Adrenal gland (tissue), 12 donors: Measurements from ENCODE around the gene RRAD. TPM values are rescaled to one million over a fixed set of nuclear protein-coding genes. Genes with fewer than 3 reads are reported as not detected.

ENCODE experiments used
- DNase-seq, 7 donors: peaks; one replicate each; pipeline ENCODE4 v3.0.0-alpha.2; 2019 to 2020
- H3K27ac ChIP-seq, 5 donors: fragments of 200-600 bp; sonication (generic) in 4 of 5; 1 replicate in 3 of 5; 2 replicates in 2 of 5; pipeline versions ENCODE4 v1.5.1 to v1.8.0; 2016 to 2020; ENCODE audit warnings: mild to moderate bottlenecking in 1 of 5
- H3K27me3 ChIP-seq: fragments of 200-600 bp; 2 replicates; pipeline ENCODE4 v1.8.0; 2021
- H3K36me3 ChIP-seq, 2 donors: fragments of 200-600 bp; replicated peaks in 1 of 2; 1 replicate in 1 of 2; 2 replicates in 1 of 2; pipeline versions ENCODE4 v1.5.1 to v1.8.0; 2018 to 2022
- H3K4me1 ChIP-seq, 2 donors: fragments of 200-600 bp; replicated peaks in 1 of 2; 1 replicate in 1 of 2; 2 replicates in 1 of 2; pipeline versions ENCODE4 v1.5.1 to v1.8.0; 2018 to 2021
- H3K4me3 ChIP-seq, 4 donors: fragments of 200-600 bp; sonication (generic) in 3 of 4; one replicate each; pipeline ENCODE4 v1.5.1; 2016 to 2018
- H3K9me3 ChIP-seq, 3 donors: fragments of 200-600 bp; sonication (generic) in 1 of 3; replicated peaks in 1 of 3; 1 replicate in 2 of 3; 2 replicates in 1 of 3; pipeline versions ENCODE4 v1.5.1 to v1.8.0; 2016 to 2021
- POLR2A ChIP-seq, 2 donors: fragments of 450-650 bp; IDR thresholded peaks; one replicate each; pipeline ENCODE4 v1.6.1; 2017; ENCODE audit warnings: antibody characterized with exemption in 2 of 2, mild to moderate bottlenecking in 2 of 2, moderate library complexity in 1 of 2
- WGBS, 4 donors: extraction: QIAGEN DNeasy Blood & Tissue Kit in 2 of 4; methylation state at CpG; one replicate each; pipeline versions ENCODE4 v1.1.5 to v1.1.7; 2013 to 2017; 5-methylcytosine and 5-hydroxymethylcytosine counted together
- intact Hi-C, 2 donors: fragments of 100-400 bp; cut with DNase I; formaldehyde crosslinking; loops; one replicate each; pipeline versions ENCODE4 v1.14.1 to v1.15.0; 2022 to 2023
- polyA plus RNA-seq, 3 donors: library from polyadenylated mRNA; stranded (reverse); fragments of 200-250 nt in 2 of 3; fragments of 350-450 nt in 1 of 3; fragmentation: Illumina TruSeq in 1 of 3; extraction: RNeasy Lipid Tissue Mini Kit (QIAGEN cat#74804) in 1 of 3; gene quantifications; one replicate each; pipeline ENCODE4 v1.2.3, GENCODE V29; 2013 to 2014
- total RNA-seq, 9 donors: library from RNA; depleted of rRNA in 4 of 9; stranded (reverse); fragments of >200 nt in 4 of 9; fragments of 120-200 nt in 1 of 9; fragmentation: NEBNext Ultra II Directional in 1 of 9; extraction: Animal tissue kit (Norgen Biotek cat#: 25700) in 1 of 9; gene quantifications; one replicate each; pipeline versions ENCODE4 v1.1.0 to v1.2.4, GENCODE V29; 2013 to 2023
- TF ChIP-seq, protein P1 (sequence below), 6 experiments: fragments of 450-650 bp in 4 of 6; fragments of 200-600 bp in 2 of 6; sonication (generic) in 1 of 6; IDR thresholded peaks; 1 replicate in 5 of 6; 2 replicates in 1 of 6; pipeline versions ENCODE4 v1.5.1 to v1.8.0; 2016 to 2021; ENCODE audit warnings: antibody characterized with exemption in 6 of 6, mild to moderate bottlenecking in 2 of 6, moderate library complexity in 1 of 6
- donor health status: healthy with polysubstance abuse.
- donor health status: Bipolar disorder and iron deficiency.
- donor health status: DM: yes; HTN: yes; CAD: no.
- donor health status: DM: no; HTN: no; CAD: no.
- donor health status: DM: no; HTN: no; CAD: no.
- donor health status: DM: yes; HTN: yes; CAD: no.

RRAD gene
- total and polyA plus RNA-seq, 12 donors, result 0.22 to 52.5 (median 13.0) TPM

GRCh38 chr16:66911112-66911511 is 14.2 kb downstream of the RRAD start:
- no peak for DNase-seq
- H3K9me3 ChIP-seq, result no peaks in the 10 kb centered on the region
- H3K36me3 ChIP-seq, result no peaks in the 10 kb centered on the region
- no peaks in the 10 kb centered on the region for H3K4me1 ChIP-seq
- no peak overlapping the region for H3K4me3 ChIP-seq
- intact Hi-C loops, result no loop called here
- H3K27ac ChIP-seq, result no peak overlapping the region
- no peaks in the 10 kb centered on the region for H3K27me3 ChIP-seq
- no peak for TF ChIP-seq POLR2A (IDR thresholded peaks at IDR 0.05)
- TF ChIP-seq, protein P1, sequence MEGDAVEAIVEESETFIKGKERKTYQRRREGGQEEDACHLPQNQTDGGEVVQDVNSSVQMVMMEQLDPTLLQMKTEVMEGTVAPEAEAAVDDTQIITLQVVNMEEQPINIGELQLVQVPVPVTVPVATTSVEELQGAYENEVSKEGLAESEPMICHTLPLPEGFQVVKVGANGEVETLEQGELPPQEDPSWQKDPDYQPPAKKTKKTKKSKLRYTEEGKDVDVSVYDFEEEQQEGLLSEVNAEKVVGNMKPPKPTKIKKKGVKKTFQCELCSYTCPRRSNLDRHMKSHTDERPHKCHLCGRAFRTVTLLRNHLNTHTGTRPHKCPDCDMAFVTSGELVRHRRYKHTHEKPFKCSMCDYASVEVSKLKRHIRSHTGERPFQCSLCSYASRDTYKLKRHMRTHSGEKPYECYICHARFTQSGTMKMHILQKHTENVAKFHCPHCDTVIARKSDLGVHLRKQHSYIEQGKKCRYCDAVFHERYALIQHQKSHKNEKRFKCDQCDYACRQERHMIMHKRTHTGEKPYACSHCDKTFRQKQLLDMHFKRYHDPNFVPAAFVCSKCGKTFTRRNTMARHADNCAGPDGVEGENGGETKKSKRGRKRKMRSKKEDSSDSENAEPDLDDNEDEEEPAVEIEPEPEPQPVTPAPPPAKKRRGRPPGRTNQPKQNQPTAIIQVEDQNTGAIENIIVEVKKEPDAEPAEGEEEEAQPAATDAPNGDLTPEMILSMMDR (IDR thresholded peaks at IDR 0.05), result no peak
- 44 to 89% (median 74%) methylated on average over 3 to 5 of the region's 5 CpGs; no CpG with 5 or more reads in 1 of the 4 donors for WGBS, 4 donors

GRCh38 chr16:66910175-66910940 is 15.0 kb downstream of the RRAD start:
- no peak for TF ChIP-seq POLR2A (IDR thresholded peaks at IDR 0.05)
- TF ChIP-seq, protein P1 (IDR thresholded peaks at IDR 0.05), result no peak
- DNase-seq, result no peak
- 77 to 88% (median 86%) methylated on average over 9 to 14 of the region's 14 CpGs for WGBS, 4 donors
- Histone ChIP-seq H3K9me3 (no peaks in the 10 kb centered on the region), H3K4me1 (peaks cover 0 to 6% of the 10 kb centered on the region in 2 donors), H3K27me3 (no peaks in the 10 kb centered on the region), H3K27ac (no peak overlapping the region), H3K4me3 (no peak overlapping the region), H3K36me3 (no peaks in the 10 kb centered on the region)
- intact Hi-C loops, result no loop called here

GRCh38 chr16:66908762-66909559 is 16.4 kb downstream of the RRAD start:
- TF ChIP-seq, protein P1 (IDR thresholded peaks at IDR 0.05), result no peak
- TF ChIP-seq POLR2A (IDR thresholded peaks at IDR 0.05), result no peak
- DNase-seq, result no peak
- no peak overlapping the region for H3K27ac ChIP-seq
- peaks cover 0 to 10% of the 10 kb centered on the region in 2 donors for H3K4me1 ChIP-seq
- no peak overlapping the region for H3K4me3 ChIP-seq
- WGBS, 4 donors, result 88 to 92% (median 90%) methylated on average over 13 to 14 of the region's 14 CpGs
- no peaks in the 10 kb centered on the region for H3K9me3 ChIP-seq
- no peaks in the 10 kb centered on the region for H3K36me3 ChIP-seq
- intact Hi-C loops, result no loop called here
- no peaks in the 10 kb centered on the region for H3K27me3 ChIP-seq

DNA sequence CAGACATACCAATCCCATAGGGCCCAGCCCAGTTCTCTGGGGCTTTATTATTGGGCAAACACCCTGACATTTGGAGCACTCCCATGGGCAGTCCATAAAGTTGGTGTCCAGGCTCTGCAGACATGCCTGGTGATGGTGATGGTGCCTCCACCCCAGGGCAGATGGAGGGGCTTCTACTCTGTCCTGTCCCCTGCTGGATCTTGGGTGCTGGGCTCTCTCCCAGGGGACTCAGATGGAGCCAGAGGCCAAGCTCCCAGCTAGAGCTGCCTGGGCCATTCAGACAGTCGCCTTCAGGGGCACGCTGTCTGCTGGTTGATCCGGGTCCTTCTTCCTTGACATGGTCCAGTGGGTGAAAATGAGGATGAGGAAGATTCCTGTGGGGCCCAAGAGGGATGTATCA is 17.2 kb downstream of the RRAD start:
- Histone ChIP-seq H3K4me3 (no peak overlapping the region), H3K27me3 (no peaks in the 10 kb centered on the region), H3K27ac (no peak overlapping the region), H3K4me1 (peaks cover 0 to 10% of the 10 kb centered on the region in 2 donors), H3K36me3 (no peaks in the 10 kb centered on the region), H3K9me3 (no peaks in the 10 kb centered on the region)
- intact Hi-C loops, result no loop called here
- TF ChIP-seq, protein P1 (IDR thresholded peaks at IDR 0.05), result no peak
- WGBS, 4 donors, result 89 to 100% (median 94%) methylated on average over 3 of the region's 3 CpGs
- no peak for DNase-seq
